ENCODE data around the gene ZBTB11.

DNA sequence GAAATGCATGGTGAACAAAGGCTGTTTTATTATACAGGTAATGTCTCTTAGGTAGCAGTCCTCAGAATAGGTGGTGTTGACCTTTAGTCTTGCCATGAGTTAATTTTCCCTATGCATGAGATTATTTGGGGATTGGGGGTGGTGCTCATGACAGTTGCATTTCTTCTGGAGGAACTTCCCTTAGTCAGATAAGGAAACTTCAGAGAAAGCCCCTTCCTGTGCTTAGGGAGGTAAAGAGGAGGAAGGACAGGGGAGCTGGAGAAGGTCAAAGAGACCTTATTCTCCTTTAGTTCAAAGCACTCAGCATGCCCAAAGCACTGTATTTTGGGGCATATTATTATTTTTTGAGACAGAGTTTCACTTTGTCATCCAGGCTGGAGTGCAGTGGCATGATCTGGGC, 47.7 kb downstream of the ZBTB11 start:
- TF ChIP-seq POLR2A (IDR thresholded peaks at IDR 0.05): no peak
- TF ChIP-seq, protein P1, sequence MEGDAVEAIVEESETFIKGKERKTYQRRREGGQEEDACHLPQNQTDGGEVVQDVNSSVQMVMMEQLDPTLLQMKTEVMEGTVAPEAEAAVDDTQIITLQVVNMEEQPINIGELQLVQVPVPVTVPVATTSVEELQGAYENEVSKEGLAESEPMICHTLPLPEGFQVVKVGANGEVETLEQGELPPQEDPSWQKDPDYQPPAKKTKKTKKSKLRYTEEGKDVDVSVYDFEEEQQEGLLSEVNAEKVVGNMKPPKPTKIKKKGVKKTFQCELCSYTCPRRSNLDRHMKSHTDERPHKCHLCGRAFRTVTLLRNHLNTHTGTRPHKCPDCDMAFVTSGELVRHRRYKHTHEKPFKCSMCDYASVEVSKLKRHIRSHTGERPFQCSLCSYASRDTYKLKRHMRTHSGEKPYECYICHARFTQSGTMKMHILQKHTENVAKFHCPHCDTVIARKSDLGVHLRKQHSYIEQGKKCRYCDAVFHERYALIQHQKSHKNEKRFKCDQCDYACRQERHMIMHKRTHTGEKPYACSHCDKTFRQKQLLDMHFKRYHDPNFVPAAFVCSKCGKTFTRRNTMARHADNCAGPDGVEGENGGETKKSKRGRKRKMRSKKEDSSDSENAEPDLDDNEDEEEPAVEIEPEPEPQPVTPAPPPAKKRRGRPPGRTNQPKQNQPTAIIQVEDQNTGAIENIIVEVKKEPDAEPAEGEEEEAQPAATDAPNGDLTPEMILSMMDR (IDR thresholded peaks at IDR 0.05): no peak

All from lower leg skin (tissue), 3 donors.